Subcutaneous adipose tissue (tissue), 4 donors: Measurements from ENCODE around the gene ZMIZ1. TPM values are rescaled to one million over a fixed set of nuclear protein-coding genes. Genes with fewer than 3 reads are reported as not detected.

Experiments used
- CTCF ChIP-seq: fragments of 450-650 bp; IDR thresholded peaks from one replicate; pipeline ENCODE4 v1.5.1; 2016; ENCODE audit warnings: low read depth, mild to moderate bottlenecking, control low read depth, antibody characterized with exemption, moderate library complexity
- total RNA-seq, 4 donors: library from RNA; depleted of rRNA; stranded (reverse); fragments of >200 nt; gene quantifications; one replicate each; pipeline ENCODE4 v1.1.0, GENCODE V29; 2016

Gene ZMIZ1
- total RNA-seq, 4 donors from 2014 or later = 38.1 to 70.6 (median 51.4) TPM

- no peak for TF ChIP-seq CTCF
These were observed 213.6 kb downstream of the ZMIZ1 start for GRCh38 chr10:79282388-79282787.

GRCh38 chr10:79283616-79284015 is 214.8 kb downstream of the ZMIZ1 start:
- TF ChIP-seq CTCF = no peak

GRCh38 chr10:79284158-79284871 is 215.5 kb downstream of the ZMIZ1 start:
- TF ChIP-seq CTCF = no peak

- no peak for TF ChIP-seq CTCF
These were observed 216.8 kb downstream of the ZMIZ1 start for GRCh38 chr10:79285315-79286197.

GRCh38 chr10:79286318-79286951 is 217.7 kb downstream of the ZMIZ1 start:
- TF ChIP-seq CTCF = no peak

GRCh38 chr10:79287973-79288723 is 219.4 kb downstream of the ZMIZ1 start:
- TF ChIP-seq CTCF = no peak
